HG03280 (cell line): ENCODE data around the gene CHRNB2.
A peak's percentile ranks its signal among the peaks of the same experiment; 100 is the strongest.

Experiments used
- ATAC-seq: cut with Tn5 transposase; IDR thresholded peaks from one replicate; pipeline ENCODE4 v1.9.1; 2021; ENCODE audit warnings: mild to moderate bottlenecking, moderate library complexity; ENCODE audit not compliant: unreplicated experiment

The CHRNB2 gene

DNA sequence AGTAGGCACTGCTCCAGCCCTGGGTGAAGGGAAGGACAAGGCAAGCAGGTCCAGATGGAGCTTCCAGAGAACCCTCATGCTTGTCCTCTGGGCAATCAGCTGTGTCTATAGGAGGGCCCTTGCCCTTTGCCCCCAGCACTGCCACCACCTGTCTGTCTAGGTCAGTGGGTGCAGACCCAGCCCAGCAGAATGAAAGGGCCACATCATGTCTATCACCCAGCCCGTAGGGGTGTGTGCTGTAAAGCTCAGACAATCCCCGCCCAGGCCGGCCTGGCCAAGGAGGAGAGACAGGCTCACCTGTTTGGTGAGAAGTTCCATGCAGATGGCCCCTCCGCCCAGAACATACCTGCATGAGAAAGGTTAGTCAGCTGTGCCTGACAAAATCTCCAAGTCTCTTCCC, 16.1 kb upstream of the CHRNB2 start:
- ATAC-seq = no peak

DNA sequence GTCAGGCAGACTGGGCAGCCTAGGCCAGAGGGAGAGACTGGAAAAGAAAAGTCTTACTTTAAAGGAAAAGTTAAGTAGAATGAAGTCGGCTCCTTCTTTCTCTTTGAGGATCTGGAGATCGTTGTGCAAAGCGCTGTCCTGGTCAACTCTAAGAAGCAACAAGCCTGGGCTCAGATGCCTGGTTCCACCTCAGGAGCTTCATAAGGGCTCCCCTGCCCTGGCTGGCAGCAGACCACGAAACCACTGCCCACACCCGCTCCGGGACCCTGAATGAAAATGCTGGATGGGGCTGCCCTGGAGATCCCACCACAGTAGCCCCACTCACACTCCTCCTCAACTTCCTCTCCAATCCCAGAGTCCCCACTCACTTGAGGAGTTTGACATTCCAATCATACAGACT, 15.5 kb upstream of the CHRNB2 start:
- no peak for ATAC-seq

DNA sequence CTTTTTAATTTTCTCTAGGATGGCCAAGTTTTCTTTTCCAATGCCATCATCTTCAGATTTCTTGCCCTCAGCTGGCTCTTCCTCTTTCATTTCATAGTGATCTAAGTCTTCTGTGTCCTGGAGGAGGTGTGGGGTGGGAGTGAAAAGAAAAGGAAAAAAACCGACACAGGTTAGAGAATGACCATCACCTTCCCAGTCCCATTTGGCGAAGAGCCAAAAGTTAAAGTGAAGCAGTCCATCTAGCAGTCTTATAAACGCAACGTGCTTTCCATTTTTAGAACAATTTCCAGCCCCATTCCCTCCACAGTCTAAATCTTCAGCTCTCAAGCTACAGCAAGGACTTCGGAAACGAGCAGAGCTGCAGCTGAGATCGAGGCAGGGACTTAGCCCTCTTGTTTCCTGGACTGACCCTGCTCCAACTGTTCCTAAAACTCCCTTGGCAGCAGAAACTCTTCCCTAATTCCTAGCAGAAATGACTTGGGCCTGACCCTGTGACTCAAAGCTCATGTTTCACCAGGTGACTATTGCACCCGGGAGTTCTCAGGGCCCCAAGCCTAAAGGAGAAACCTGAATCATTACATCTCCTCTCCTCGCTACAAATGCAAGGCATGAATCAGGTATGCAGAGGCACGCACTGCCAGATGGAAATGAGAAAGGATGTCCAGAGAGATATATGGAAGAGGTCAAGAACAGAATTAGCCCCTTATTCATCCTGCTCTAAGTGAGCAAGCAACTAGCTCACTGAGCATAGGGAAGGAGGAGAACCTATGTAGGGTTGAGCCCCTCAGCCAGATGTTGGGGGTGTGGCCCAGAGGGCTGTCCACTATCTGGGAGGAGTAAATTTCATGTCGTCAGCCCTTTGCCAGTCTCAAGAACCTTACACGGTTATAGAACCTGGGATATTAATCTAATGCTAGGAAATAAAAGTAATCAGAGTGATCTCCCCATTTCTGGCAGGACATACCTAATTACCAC, 14.2 kb upstream of the CHRNB2 start:
- no peak for ATAC-seq

GRCh38 chr1:154556422-154556821, 11.2 kb upstream of the CHRNB2 start:
- no peak for ATAC-seq

- no peak for ATAC-seq
These were observed 10.2 kb upstream of the CHRNB2 start for GRCh38 chr1:154557248-154557938.

DNA sequence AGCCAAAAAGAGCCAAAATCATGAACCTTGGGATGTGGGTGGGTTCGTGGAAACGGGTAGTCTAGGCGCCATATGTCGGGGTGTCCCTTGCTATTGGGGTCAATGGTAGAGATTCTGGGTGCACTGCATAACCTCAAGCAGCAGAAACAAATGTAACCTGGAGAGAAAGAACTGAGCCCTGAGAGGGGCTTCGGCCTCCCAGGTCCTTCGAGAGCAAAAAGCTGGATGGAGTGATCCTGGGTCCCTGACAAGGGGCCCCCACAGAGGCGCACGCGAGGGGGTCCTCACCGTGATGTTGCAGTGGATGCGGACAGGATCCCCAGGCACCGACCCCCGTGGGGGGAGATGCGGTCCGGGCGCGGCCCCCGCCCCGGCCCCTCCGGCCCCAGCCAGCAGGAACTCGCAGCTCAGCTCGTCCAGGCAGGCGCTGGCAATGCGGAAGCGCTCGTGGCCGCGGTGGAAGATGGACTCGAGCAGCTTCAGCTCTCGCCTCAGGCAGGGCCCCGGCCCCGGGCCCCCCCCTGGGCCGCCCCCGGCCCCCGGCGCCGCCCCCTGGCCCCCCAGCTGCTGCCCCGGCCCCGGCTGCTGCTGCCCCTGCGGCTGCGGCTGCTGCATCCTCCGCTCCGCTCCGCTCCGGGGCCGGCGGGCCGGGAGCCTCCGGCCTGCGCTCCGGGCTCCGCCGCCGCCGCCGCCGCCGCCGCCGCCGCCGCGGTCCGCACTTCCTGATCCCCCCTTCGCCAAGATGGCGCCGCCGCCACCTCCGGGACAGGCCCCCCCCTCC, 9.4 kb upstream of the CHRNB2 start, which contains the start of gene UBE2Q1:
TSS of gene UBE2Q1 (minus strand) at position 724 of the 781 bp plus-strand sequence. CDS start at position 615, 109 bp downstream.
- ATAC-seq = peak; percentile 20

- ATAC-seq = peak; percentile 90
These were observed 8.7 kb upstream of the CHRNB2 start for GRCh38 chr1:154558720-154559465.

- ATAC-seq = peak; percentile 37
These were observed 8.0 kb upstream of the CHRNB2 start for GRCh38 chr1:154559466-154560044.

- no peak for ATAC-seq
These were observed 1.7 kb upstream of the CHRNB2 start for GRCh38 chr1:154565876-154566275.

DNA sequence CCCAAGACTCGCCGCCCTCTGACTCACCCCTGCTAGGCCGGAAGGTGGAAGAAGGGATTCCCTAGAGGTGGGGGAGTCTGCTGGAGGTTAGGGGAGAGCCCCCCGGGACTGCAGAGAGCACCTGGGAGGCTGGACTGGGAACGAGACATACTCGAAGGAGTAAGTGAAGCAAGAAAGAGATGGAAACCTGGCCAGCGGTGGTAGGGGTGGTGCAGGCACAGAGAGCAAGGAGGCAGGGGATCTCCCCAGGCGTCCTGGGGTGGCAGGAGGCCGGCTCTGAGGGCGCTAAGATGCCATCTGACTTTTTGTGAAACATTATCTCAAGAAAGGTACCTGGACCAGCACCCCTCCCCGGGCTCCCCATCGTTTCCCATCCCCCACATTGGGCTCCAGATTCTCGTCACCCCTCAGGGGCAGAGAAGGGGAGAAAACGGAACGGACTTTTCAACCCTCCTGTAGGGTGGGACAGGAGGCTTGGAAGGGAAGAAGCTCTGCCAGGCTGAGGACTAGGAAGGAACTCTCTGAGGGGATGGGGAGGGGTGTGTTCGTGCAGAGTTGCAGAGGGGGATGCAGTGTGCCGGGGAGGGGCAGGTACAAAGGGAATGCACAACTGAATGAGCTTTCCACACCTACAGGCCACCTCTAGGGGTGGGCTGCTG, 708 bp downstream of the CHRNB2 start:
- no peak for ATAC-seq

- no peak for ATAC-seq
These were observed 3.8 kb downstream of the CHRNB2 start for GRCh38 chr1:154571244-154571963.

GRCh38 chr1:154571964-154572288, 4.3 kb downstream of the CHRNB2 start:
- ATAC-seq = no peak

DNA sequence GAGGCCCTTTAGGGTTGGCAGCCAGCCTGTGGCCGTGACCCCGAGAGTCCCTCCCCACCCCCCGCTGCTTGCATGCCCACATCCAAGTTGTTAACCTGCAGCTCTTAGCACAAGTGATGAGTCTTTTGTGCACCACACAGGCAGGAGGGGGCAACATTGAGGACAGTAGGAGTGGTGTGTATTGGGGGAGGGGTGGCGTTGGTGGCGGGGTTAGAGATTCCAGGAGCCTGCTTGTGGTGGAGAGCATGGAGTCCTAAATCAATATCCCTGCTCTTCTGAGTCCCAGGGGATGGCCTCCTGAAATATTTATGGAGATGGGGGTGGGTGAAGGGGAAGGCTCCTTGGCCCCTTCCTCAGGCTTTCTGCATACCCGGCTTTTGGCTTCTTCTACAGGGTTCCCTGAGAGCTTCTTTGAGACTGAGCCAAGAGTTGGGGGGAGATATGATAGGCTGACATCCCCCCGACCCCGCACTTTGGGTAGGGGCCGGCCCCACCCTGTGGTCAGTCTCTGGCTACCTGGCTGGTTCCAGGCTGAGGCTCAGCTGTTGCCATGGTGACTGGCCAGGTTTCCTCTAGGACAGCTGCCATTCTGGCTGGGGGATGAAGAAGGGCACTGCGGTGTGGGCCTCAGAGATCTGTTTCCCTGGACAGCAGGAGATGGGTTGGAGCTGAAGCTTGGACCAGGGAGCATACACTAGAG, 5.0 kb downstream of the CHRNB2 start:
- ATAC-seq = no peak

- ATAC-seq = no peak
These were observed 5.6 kb downstream of the CHRNB2 start for GRCh38 chr1:154573168-154573510.

- no peak for ATAC-seq
These were observed 7.1 kb downstream of the CHRNB2 start for GRCh38 chr1:154574716-154575115.

DNA sequence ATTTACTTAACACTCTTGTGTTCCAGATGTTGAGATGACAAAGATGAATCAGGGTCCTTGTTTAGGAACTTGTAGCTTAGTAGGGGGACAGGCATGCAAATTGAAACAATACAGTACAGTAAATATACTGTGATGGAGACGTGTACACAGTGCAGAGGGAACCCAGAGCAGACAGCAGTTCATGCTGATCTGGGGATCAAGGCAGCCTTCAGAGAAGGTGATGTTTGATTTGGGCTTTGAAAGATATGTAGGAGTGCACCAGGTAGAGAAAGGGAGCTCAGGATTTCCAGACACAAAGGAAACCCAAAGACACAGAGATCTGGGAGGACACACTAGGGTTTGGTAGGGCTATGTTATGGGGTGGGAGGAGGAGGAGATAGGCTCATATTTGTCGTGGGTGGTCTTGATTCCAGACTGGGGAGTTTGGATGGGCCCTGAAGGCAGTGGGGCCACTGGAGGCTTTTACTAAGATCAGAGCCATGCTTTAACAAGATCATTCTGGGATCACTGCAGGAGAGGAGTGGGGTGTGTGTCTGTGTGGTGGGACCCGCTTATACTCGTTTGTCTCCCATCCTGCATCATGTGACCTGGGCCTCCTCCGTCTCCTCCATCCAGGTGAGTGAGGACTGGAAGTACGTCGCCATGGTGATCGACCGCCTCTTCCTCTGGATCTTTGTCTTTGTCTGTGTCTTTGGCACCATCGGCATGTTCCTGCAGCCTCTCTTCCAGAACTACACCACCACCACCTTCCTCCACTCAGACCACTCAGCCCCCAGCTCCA, 7.8 kb downstream of the CHRNB2 start:
- ATAC-seq = no peak

DNA sequence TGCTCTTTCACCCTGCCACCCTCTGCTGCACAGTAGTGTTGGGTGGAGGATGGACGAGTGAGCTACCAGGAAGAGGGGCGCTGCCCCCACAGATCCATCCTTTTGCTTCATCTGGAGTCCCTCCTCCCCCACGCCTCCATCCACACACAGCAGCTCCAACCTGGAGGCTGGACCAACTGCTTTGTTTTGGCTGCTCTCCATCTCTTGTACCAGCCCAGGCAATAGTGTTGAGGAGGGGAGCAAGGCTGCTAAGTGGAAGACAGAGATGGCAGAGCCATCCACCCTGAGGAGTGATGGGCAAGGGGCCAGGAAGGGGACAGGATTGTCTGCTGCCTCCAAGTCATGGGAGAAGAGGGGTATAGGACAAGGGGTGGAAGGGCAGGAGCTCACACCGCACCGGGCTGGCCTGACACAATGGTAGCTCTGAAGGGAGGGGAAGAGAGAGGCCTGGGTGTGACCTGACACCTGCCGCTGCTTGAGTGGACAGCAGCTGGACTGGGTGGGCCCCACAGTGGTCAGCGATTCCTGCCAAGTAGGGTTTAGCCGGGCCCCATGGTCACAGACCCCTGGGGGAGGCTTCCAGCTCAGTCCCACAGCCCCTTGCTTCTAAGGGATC, 8.5 kb downstream of the CHRNB2 start:
- ATAC-seq = no peak
